AG08395 (cell line): Measurements from ENCODE around the gene GCN1.

ENCODE experiments used
- DNase-seq: peaks from one replicate; pipeline ENCODE4 v3.0.0; 2012; ENCODE audit warnings: mixed read lengths, low spot score

Gene GCN1

GRCh38 chr12:120228291-120229070 is 34.0 kb upstream of the GCN1 start:
- DNase-seq, result peak; percentile 87

- DNase-seq, result no peak
Measured at GRCh38 chr12:120228041-120228290, 33.5 kb upstream of the GCN1 start.

GRCh38 chr12:120227233-120228040 is 32.9 kb upstream of the GCN1 start:
- no peak for DNase-seq

GRCh38 chr12:120225852-120226640 is 31.5 kb upstream of the GCN1 start:
- no peak for DNase-seq

GRCh38 chr12:120225200-120225558 is 30.7 kb upstream of the GCN1 start:
- no peak for DNase-seq

- no peak for DNase-seq
Measured at GRCh38 chr12:120224304-120225199, 30.0 kb upstream of the GCN1 start.

- DNase-seq, result no peak
Measured at GRCh38 chr12:120223458-120224303, 29.2 kb upstream of the GCN1 start.

GRCh38 chr12:120222288-120222832 is 27.8 kb upstream of the GCN1 start:
- no peak for DNase-seq

GRCh38 chr12:120221576-120221900 is 27.0 kb upstream of the GCN1 start:
- DNase-seq, result no peak

GRCh38 chr12:120220838-120221575 is 26.5 kb upstream of the GCN1 start:
- DNase-seq, result no peak

- DNase-seq, result no peak
Measured at GRCh38 chr12:120218680-120219606, 24.4 kb upstream of the GCN1 start.

- no peak for DNase-seq
Measured at GRCh38 chr12:120216742-120217605, 22.5 kb upstream of the GCN1 start.

- DNase-seq, result no peak
Measured at GRCh38 chr12:120215766-120216735, 21.5 kb upstream of the GCN1 start.

- no peak for DNase-seq
Measured at GRCh38 chr12:120215357-120215735, 20.8 kb upstream of the GCN1 start.

GRCh38 chr12:120214626-120215356 is 20.3 kb upstream of the GCN1 start:
- no peak for DNase-seq

GRCh38 chr12:120213758-120214157 is 19.2 kb upstream of the GCN1 start:
- no peak for DNase-seq
